GM20000 (cell line): ENCODE results near the gene ALOX5AP.

Experiments used
- DNase-seq: peaks from one replicate; pipeline ENCODE4 v3.0.0; 2012; ENCODE audit warnings: low spot score
- CTCF ChIP-seq: IDR thresholded peaks from 2 replicates; pipeline ENCODE4 v1.5.1; 2012; ENCODE audit warnings: mild to moderate bottlenecking, control low read depth; ENCODE audit errors: extremely low read depth, missing control alignments

Gene ALOX5AP

GRCh38 chr13:30800107-30800506 is 64.8 kb downstream of the ALOX5AP start:
- no peak for DNase-seq
- TF ChIP-seq CTCF, result no peak

- DNase-seq, result no peak
- no peak for TF ChIP-seq CTCF
Measured at GRCh38 chr13:30802501-30802900, 67.2 kb downstream of the ALOX5AP start.

DNA sequence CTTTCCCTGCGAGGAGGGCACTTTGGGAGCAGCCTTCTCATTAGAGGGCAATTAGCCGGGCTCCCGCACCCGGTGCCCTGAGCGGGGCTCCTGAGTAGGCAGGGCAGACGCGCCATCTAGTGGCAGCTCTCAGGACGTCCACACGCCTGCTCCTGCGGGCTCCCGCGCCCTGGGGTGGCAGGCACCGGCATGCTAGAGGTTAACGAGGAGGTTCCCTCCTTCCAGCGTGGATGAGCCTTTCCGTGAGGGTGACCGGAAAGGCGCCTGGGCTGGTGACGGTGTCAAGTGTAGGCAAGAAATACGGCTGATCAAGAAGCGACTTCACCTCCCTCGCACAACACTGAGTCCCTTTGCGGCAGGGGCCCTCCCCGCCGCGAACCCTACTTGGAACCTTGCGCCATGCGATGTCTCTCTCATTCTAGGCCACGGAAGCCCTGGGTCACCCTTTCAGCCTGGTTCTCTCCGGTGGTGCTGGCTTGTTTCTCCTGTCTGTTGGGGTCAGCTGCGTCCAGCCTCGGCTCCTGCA is 67.7 kb downstream of the ALOX5AP start:
- DNase-seq, result peak; percentile 78
- TF ChIP-seq CTCF, result peak; percentile 92

DNA sequence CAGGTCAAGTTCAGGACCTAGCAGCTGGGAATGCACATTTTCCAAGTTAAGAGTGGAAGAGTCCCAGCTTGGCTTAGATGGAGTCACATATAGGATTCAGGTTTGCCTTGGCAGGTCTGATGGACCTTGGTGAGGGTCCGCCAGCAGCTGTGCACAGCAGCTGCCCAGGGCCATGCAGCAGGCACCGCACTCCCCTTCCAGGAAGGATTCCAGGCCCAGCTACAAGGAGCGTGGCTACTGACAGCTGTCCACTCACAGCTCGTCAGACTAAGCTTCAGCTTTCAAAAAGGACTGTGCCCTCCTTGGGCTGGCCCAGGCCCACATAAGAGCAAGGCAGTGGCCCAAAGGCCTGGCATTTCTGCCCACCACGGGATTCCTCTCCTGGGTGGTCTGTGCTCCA is 68.4 kb downstream of the ALOX5AP start:
- no peak for DNase-seq
- no peak for TF ChIP-seq CTCF

DNA sequence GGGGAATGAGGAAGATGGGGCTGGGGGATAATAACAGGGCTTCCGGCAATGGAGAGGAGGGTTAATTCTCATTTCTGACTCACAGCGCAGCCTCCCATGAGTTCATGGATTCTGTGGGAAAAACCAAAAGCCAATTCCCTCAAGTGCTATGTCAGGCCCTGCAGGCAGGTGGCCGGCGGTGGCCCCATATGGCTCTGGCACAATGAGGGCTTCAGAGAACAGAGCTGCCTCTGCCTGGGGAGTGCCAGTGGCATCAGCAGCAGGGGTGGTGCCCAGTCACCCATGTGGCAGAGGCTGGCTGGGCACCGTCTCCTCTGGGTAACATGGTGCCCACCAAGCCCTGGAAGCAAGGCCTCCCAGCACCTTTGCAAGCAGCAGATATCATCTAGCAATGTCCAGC is 69.1 kb downstream of the ALOX5AP start:
- DNase-seq, result no peak
- no peak for TF ChIP-seq CTCF

GRCh38 chr13:30805132-30805537 is 69.8 kb downstream of the ALOX5AP start:
- no peak for DNase-seq
- TF ChIP-seq CTCF, result no peak

DNA sequence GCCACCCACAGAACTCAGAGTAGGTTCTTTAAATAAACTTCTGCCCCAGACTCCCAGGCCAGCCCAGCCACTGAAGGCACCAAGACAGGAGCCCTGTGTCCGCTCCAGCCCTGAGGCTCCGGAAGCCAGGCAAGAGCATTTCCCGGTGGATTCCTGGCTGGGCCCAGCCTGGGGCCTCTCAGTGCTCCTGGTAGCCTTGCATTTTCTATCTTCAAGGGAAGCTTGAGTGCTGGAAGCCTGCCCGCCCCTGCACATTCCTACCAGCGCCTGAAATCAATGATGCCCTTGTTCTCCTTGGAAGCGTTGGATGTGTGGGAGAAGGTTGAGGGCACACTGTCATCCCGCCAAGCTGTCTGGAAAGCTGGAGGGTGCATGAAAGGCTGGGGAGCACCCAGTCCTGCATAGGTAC is 70.3 kb downstream of the ALOX5AP start:
- no peak for DNase-seq
- TF ChIP-seq CTCF, result no peak

DNA sequence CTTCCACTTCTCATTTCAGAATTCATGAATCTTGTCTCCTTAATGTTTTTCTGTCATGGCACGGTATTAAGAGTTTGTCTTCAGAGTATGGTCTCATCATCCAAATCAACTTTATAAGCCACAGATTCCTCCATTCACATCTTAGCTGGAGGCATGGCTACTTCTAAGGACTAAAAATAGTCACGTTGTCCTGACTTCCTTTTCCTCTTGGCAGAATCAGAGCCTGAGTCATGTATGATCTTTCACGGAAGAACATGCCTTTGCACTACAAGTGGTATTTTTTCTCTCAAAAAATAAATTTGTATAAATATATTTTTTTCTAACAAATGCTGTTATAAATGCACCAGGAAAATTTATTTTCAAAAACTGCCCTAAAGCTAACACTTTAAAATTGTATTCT is 71.4 kb downstream of the ALOX5AP start:
- no peak for DNase-seq
- TF ChIP-seq CTCF, result no peak
